Fibroblast of gingiva (primary cell): ENCODE data around the gene NLRP7.
"Not testable (repeated sequence)": the region's sequence is repeated elsewhere in the genome, so short reads cannot be mapped to it uniquely, and the experiment has no call there.

Experiments
- DNase-seq: peaks from one replicate; pipeline ENCODE4 v3.0.0-alpha.2; 2011; ENCODE audit warnings: low read depth

NLRP7 gene

DNA sequence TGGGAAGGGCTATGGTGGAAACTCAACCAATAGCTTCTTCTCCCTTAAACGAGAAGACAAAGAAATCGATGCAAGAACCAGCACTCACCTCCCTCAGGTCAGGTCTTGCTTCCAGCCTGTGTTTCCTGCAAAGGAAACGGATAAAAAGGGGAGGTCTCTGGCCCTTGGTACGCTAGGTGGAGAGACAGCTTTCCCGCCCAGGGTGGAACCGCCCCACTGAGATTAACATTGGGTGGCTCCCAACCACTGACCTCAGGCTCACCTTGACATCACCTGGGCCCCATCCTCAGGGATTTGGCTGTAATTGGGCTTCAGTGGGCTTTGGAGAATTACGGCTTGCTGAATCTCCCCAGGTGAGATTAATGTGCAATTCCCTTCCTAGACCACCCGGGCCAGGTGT, at the start of gene NLRP7:
NLRP7 (minus strand) TSS at position 150 of the 400 bp plus-strand sequence.
- DNase-seq: no peak

DNA sequence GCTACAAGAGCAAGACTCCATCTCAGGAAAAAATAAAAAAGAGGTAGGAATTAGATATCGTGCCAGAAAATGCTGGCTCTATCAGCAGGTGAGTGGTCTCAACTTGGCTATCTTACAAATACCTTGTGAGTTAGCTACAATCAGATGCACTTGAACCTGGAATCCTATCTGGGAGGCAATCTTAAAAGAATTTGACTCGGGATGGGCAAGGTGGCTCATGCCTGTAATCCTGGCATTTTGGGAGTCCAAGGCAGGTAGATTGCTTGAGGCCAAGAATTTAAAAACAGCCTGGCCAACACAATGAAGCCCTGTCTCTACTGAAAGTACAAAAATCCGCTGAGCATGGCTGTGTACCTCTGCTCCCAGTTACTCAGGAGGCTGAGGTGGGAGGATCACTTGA, 48.2 kb upstream of the NLRP7 start:
- no peak for DNase-seq

DNA sequence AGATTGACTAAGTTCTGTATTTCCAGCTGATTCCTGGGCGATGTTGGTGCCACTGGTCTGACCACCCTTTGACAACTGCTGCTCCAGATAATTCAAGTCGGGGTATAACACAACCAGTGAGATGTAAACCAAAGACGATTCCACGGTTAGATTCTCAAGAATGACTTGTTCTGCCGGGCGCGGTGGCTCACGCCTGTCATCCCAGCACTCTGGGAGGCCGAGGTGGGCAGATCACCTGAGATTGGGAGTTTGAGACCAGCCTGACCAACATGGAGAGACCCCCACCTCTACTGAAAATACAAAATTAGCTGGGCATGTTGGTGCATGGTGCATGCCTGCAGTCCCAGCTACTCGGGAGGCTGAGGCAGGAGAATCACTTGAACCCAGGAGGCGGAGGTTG, 42.2 kb upstream of the NLRP7 start:
- not testable (repeated sequence) for DNase-seq

DNA sequence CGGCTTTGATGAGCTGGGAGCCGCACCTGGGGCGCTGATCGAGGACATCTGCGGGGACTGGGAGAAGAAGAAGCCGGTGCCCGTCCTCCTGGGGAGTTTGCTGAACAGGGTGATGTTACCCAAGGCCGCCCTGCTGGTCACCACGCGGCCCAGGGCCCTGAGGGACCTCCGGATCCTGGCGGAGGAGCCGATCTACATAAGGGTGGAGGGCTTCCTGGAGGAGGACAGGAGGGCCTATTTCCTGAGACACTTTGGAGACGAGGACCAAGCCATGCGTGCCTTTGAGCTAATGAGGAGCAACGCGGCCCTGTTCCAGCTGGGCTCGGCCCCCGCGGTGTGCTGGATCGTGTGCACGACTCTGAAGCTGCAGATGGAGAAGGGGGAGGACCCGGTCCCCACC, 35.2 kb upstream of the NLRP7 start:
- not testable (repeated sequence) for DNase-seq

DNA sequence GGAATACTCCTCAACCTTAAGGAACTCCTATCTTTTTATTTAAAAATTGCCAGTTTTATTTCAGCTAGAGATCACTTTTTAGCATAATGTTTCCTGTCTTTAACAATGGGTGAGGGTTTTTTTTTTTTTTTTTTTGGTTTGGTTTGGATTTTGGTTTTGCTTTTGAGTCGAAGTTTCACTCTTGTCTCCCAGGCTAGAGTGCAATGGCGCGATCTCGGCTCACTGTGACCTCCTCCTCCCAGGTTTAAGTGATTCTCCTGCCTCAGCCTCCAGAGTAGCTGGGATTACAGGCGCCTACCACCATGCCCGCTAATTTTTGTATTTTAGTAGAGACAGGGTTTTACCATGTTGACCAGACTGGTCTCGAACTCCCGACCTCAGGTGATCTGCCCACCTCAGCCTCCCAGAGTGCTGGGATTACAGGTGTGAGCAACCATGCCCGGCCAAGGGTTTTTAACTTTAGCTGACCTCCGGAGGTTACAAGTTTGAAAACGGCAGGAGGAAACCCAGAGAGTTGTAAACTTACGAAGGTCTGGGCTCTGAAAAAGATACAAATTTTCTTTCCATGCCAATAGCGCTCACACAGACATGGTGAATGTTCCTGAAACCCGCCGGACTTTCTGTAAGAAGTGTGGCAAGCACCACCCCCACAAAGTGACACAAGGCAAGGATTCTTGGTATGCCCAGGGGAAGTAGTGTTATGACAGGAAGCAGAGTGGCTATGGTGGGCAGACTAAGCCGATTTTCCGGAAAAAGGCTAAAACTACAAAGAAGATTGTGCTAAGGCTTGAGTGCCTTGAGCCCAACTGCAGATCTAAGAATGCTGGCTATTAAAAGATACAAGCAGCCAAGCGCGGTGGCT, 26.1 kb upstream of the NLRP7 start:
- not testable (repeated sequence) for DNase-seq

DNA sequence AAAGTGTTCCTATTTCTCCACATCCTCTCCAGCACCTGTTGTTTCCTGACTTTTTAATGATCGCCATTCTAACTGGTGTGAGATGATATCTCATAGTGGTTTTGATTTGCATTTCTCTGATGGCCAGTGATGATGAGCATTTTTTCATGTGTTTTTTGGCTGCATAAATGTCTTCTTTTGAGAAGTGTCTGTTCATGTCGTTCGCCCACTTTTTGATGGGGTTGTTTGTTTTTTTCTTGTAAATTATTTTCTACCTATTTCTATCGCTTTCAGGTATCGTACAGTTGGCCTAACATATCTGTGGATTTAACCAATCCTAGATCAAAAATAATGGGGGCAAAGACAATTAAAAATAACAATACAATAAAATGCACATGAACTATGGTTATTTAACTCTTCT, 24.1 kb upstream of the NLRP7 start:
- DNase-seq: not testable (repeated sequence)

DNA sequence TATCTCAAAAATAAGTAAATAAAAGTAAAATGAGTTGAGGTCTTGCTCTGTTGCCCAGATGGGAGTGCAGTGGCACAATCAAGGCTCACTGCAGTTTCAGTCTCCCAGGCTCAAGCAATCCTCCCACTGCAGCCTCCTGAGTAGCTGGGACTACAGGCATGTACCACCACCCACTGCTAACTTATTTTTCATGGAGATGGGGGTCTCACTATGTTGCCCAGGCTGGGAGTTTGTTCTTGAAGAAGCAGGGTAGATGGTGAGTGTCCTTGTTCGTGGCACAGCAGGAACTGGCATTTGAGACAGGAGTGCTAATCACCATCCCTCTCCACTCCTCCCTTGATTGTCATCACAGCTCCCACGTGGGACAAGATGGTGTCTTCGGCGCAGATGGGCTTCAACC, 22.3 kb upstream of the NLRP7 start:
- DNase-seq: no peak

DNA sequence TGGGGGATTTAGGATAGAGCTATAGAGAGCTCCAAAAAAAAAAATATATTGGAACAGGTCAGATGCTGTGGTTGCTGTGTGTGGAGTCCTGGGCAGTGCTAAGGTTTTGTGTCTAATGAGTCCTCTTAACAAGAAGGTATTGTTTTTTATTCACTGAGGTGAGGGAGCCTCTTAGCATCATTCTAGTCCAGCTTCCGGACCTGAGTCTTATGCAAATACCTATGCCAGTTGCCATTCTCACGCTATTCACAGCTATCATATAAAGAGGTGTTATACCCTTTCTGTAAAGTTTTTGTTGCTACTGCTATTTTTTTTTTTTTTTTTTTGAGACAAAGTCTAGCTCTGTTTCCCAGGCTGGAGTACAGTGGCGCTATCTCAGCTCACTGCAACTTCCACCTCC, 20.3 kb upstream of the NLRP7 start:
- DNase-seq: no peak

DNA sequence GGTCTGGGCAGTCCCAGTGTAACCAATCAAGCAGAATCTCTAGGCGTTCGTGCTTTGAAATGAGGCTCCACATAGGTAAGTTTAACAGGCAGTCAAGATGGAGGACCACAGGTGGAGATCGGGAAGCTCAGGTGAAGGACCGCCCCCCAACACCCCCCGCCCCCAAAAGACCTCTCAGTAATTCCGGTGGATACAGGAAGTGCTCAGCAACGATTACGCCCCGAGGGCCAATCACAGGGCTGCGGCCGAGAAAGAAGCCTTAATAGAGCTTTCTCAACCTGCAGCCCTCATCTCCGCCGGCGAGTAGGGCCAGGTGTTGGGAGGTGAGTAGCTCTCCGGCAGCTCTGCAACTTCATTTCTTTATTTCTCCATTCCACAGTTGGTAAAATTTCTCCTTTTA, 17.7 kb upstream of the NLRP7 start:
- DNase-seq: not testable (repeated sequence)

DNA sequence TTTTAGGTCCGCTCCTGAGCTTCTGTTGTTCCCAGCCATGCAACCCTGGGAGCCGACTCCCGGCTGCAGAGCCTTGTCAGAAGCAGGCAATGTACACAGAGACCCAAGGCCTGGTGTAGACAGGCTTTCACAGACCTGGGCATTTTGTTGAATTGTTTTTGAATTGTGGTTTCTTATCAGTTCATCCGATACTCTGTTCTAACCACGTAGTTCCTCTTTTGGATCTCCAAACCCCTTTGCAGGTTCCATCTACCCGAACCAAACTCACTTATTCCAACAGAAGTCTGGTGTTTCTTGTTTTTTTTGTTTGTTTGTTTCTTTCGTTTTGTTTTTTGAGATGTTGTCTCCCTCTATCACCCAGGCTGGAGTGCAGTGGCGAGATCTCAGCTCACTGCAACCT, 12.5 kb upstream of the NLRP7 start:
- no peak for DNase-seq

DNA sequence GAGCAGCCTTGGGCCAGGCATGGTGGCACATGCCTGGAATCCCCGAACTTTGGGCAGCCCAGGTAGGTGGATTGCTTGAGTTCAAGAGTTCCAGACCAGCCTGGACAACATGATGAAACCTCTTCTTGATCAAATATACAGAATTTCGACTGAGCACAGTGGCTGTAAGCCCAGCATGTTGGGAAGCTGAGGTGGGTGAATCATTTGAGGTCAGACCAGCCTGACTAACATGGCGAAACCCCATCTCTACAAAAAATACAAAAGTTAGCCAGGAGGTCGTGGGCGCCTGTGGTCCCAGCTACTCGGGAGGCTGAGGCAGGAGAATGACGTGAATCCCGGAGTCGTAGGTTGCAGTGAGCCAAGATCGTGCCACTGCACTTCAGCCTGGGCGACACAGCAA, 8.0 kb upstream of the NLRP7 start:
- DNase-seq: no peak

DNA sequence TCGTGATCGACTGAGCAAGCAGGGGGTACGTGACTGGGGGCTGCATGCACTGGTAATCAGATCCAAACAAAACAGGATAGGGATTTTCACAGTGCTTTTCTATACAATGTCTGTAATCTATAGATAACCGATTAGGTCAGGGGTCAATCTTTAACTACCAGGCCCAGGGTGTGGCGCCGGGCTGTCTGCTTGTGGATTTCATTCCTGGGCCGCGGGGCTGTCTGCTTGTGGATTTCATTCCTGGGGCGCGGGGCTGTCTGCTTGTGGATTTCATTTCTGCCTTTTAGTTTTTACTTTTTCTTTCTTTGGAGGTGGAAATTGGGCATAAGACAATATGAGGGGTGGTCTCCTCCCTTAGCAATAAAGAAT, 6.0 kb upstream of the NLRP7 start:
- DNase-seq: not testable (repeated sequence)

DNA sequence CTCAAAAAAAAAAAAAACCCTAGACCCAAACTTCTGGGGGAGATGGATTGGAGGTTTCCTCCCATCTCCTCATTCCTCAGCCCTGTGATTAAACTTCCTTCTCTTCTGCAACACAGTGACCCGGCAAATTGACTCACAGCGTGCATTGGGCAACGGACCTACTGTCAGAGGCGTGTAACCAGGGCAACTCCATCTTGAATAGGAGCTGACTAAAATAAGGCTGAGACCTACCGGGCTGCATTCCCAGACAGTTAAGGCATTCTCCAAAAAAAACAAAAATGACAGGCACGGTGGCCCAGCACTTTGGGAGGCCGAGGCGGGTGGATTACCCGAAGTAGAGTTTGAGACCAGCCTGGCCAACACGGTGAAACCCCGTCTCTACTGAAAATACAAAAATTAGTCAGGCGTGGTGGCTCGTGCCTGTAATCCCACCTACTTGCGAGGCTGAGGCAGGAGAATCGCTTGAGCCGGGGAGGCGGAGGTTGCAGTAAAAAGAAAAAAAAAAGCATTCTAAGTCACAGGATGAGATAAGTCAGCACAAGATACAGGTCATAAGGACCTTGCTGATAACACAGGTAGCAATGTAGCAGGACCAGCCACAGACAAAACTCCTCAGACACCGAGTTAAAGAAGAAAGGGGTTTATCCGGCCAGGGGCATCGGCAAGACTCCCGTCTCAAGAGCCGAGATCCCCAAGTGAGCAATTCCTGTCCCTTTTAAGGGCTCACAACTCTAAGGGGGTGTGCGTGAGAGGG, 5.4 kb upstream of the NLRP7 start:
- DNase-seq: no peak

DNA sequence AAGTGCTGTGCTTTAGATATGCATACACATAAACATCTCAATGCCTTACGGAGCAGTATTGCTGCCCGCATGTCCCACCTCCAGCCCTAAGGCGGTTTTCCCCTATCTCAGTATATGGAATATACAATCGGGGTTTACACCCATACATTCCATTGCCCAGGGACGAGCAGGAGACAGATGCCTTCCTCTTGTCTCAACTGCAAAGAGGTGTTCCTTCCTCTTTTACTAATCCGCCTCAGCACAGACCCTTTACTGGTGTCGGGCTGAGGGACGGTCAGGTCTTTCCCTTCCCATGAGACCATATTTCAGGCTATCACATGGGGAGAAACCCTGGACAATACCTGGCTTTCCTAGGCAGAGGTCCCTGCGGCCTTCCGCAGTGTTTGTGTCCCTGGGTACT, 3.2 kb upstream of the NLRP7 start:
- DNase-seq: not testable (repeated sequence)

DNA sequence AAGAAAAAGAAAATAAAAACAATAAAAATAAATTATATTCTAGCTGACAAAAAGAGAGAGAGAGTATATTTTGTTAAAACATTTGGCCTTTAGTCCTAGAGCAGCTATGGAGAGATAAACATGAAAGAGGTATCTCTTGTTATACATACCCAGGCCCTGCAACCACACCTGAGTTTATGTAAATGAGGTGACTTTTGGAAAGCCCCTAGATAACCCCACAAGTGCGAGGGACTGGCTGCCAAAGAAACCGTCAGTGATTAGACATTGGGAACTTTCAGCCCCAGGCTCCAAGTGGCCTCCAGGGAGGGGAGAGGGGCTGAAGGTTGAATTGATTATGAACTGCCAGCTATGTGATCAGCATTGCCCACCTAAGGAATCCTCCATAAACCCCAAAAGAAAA, 2.1 kb upstream of the NLRP7 start:
- DNase-seq: no peak

DNA sequence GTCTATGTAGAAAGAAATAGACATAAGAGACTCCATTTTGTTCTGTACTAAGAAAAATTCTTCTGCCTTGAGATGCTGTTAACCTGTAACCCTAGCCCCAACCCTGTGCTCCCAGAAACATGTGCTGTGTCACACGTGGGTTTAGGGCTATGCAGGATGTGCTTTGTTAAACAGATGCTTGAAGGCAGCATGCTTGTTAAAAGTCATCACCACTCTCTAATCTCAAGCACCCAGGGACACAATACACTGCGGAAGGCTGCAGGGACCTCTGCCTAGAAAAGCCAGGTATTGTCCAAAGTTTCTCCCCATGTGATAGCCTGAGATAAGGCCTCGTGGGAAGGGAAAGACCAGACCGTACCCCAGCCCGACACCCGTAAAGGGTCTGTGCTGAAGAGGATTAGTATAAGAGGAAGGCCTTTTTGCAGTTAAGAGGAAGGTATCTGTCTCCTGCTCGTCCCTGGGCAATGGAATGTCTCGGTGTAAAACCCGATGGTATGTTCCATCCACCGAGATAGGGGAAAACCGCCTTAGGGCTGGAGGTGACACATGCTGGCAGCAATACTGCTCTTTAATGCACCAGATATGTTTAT, 3.5 kb downstream of the NLRP7 start:
- not testable (repeated sequence) for DNase-seq

DNA sequence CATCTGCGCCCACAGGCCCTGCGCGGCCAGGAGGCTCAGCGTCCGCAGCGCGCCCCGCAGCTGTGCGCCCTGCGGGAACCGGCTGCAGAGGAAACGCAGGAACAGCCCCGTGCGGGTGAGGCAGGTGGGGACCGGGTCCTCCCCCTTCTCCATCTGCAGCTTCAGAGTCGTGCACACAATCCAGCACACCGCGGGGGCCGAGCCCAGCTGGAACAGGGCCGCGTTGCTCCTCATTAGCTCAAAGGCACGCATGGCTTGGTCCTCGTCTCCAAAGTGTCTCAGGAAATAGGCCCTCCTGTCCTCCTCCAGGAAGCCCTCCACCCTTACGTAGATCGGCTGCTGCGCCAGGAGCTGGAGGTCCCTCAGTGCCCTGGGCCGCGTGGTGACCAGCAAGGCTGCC, 7.8 kb downstream of the NLRP7 start:
- not testable (repeated sequence) for DNase-seq

DNA sequence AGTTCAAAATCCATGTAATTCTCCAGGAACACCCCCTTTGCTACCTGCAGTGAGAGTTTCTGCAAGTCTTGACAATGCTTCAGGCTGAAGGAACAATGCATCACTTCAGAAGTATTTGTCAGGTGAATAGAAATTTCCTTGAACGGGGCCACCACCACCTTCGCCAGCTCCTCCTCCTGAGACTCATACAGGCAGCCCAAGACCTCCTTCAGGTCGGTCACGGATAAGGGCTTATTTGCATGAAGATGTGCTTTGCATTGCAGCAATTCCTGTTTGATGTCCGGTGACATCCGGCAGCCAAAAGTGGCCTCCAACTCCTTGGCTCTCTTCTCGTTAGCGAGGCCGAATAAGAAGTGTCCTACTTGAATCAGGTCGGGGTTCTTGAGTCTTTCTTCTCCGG, 8.4 kb downstream of the NLRP7 start:
- no peak for DNase-seq

DNA sequence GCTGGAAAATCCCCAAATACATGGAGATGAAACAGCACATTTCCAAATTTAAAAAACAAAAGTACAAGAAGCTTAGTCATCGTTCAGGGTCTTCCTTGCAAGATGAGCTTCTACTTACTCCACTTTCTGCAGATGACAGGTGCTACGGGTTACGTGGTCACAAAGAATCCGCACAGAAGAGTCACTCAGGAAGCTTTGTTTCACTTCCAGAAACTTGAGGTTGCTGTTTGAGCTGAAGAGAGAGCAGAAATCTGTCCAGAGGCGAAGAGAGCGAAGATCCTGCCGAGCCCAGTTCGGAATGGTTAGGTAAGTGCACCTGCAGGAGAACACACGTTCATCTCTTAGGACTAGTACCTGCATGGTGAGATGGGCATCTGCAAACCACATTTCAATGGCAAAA, 9.4 kb downstream of the NLRP7 start:
- no peak for DNase-seq

DNA sequence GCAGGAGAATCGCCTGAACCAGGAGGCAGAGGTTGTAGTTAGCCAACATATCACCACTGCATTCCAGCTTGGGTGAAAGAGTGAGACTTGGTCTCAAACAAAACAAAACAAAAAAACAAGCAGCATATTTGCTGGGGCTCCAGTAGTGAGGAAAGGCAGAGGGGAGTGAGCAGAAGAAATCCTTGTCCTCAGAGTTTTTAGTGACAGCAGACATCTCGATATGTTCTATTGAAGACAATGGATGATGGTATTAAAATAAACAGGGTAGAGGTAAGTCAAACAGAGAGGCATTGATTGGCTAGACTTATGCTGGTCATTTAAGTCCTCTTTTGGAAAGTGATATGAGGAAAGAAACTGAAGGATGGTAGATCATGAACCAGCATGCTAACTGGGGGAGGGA, 19.0 kb downstream of the NLRP7 start:
- DNase-seq: no peak

DNA sequence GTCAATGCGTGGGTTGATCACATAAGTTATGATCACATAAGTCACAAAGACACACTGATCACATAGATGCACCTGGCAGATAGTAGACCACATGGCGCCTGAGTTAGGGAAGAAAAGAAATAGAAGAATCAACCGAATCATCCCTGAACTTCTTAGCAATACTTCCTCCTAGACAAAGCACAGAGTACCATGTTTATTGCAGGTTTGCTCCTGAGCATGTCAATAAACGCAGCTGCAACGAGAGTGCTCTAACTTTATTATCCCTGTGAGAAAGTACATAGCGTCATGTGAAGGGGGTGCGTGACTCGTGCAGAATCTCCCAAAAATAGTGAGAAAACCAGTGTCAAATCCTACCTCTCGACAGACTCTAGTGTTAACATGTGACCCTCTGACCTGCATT, 24.1 kb downstream of the NLRP7 start:
- no peak for DNase-seq

DNA sequence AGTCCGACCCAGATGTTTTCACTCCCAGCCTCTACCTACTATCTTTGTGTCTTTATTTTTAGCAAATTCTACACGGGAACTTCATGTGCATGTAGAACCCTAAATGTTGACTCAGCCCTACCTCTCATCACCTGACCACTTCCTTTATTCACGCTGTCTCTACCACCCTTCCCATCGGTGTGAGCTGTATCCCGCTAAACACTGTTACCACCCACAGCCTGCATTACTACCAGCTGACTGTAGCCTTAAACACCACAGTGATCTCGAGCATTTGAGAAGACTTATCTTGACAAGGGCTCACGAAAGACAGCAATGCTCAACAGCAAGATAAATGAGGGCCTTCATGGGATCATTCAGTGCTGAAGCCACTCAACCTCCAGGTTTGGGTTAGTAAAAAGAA, 26.2 kb downstream of the NLRP7 start:
- DNase-seq: no peak
